Breast epithelium (tissue), 4 donors: Measurements from ENCODE around the gene HECTD1. TPM values are rescaled to one million over a fixed set of nuclear protein-coding genes. Genes with fewer than 3 reads are reported as not detected.

ENCODE experiments used
- DNase-seq, 2 donors: peaks; one replicate each; pipeline ENCODE4 v3.0.0-alpha.2; 2019; ENCODE audit warnings: low spot score in 2 of 2
- H3K27ac ChIP-seq, 2 donors: fragments of 200-600 bp; sonication (generic) in 1 of 2; one replicate each; pipeline ENCODE4 v1.5.1; 2016 to 2019; ENCODE audit warnings: mild to moderate bottlenecking in 1 of 2
- H3K27me3 ChIP-seq, 2 donors: fragments of 200-600 bp; sonication (generic) in 1 of 2; one replicate each; pipeline versions ENCODE4 v1.5.1 to v1.6.0; 2017 to 2019; ENCODE audit warnings: control low read depth in 1 of 2, mild to moderate bottlenecking in 1 of 2
- H3K36me3 ChIP-seq: fragments of 200-600 bp; one replicate; pipeline ENCODE4 v1.5.1; 2019
- H3K4me1 ChIP-seq, 2 donors: fragments of 200-600 bp; sonication (generic); one replicate each; pipeline ENCODE4 v1.5.1; 2016 to 2019; ENCODE audit warnings: control low read depth in 1 of 2
- H3K4me3 ChIP-seq, 3 donors: fragments of 200-600 bp; sonication (generic); 1 replicate in 2 of 3; 2 replicates in 1 of 3; pipeline ENCODE4 v1.5.1; 2016 to 2019; ENCODE audit warnings: mild to moderate bottlenecking in 3 of 3, moderate library complexity in 2 of 3
- H3K9me3 ChIP-seq, 2 donors: fragments of 200-600 bp; sonication (generic) in 1 of 2; one replicate each; pipeline ENCODE4 v1.5.1; 2016 to 2019; ENCODE audit warnings: control low read depth in 1 of 2
- CTCF ChIP-seq, 3 donors: fragments of 450-650 bp; IDR thresholded peaks; one replicate each; pipeline ENCODE4 v1.5.1; 2016 to 2017; ENCODE audit warnings: antibody characterized with exemption in 3 of 3, mild to moderate bottlenecking in 3 of 3, moderate library complexity in 3 of 3
- POLR2A ChIP-seq: fragments of 450-650 bp; IDR thresholded peaks from one replicate; pipeline ENCODE4 v1.6.1; 2016; ENCODE audit warnings: antibody characterized with exemption, mild to moderate bottlenecking, moderate library complexity
- POLR2AphosphoS5 ChIP-seq, 3 donors: sonication (generic); formaldehyde crosslinking; IDR thresholded peaks; one replicate each; pipeline ENCODE4 v1.6.1; 2017; ENCODE audit warnings: antibody characterized with exemption in 3 of 3
- intact Hi-C: fragments of 100-400 bp; cut with DNase I; formaldehyde crosslinking; loops from one replicate; pipeline ENCODE4 v1.15.1; 2023; ENCODE audit warnings: low total_unique reads
- total RNA-seq, 3 donors: library from RNA; depleted of rRNA; stranded (reverse); fragments of >200 nt; gene quantifications; one replicate each; pipeline ENCODE4 v1.1.0, GENCODE V29; 2016

The HECTD1 gene
- total RNA-seq, 3 donors from 2014 or later: 242 to 276 (median 252) TPM

DNA sequence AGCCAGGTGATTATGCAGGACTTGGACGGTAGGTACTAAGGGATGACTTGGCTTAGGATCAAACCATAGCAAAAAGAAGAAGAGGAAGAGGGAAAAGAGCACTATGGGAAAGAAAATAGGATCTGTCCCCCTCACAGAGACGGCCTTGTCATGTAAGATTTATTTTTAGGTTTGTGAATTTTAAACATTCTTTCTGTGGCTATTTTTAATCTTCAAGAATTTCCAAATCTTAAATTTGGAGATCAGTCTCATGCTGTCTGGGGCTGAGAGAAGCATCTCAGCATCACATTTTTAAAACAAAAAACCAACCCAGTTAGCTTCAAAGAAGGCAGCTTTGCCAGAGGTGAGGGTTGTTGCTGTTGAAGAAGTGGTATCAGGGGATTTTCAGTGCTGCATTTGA lies 128.8 kb downstream of the HECTD1 start:
- no peaks in the 10 kb centered on the region for H3K36me3 ChIP-seq
- TF ChIP-seq CTCF (IDR thresholded peaks at IDR 0.05): no peak
- TF ChIP-seq POLR2AphosphoS5 (IDR thresholded peaks at IDR 0.05): no peak
- no peaks in the 10 kb centered on the region for H3K4me1 ChIP-seq
- H3K27me3 ChIP-seq: no peaks in the 10 kb centered on the region
- intact Hi-C loops: no loop called here
- no peak overlapping the region for H3K27ac ChIP-seq
- H3K9me3 ChIP-seq: no peaks in the 10 kb centered on the region
- DNase-seq: no peak
- H3K4me3 ChIP-seq: no peak overlapping the region

GRCh38 chr14:31075144-31075543 lies 132.4 kb downstream of the HECTD1 start:
- Histone ChIP-seq H3K9me3 (no peaks in the 10 kb centered on the region), H3K36me3 (no peaks in the 10 kb centered on the region), H3K4me1 (no peaks in the 10 kb centered on the region), H3K4me3 (no peak overlapping the region), H3K27ac (no peak overlapping the region), H3K27me3 (no peaks in the 10 kb centered on the region)
- no peak for DNase-seq
- intact Hi-C loops: no loop called here
- no peak for TF ChIP-seq CTCF (IDR thresholded peaks at IDR 0.05)
- no peak for TF ChIP-seq POLR2A
- TF ChIP-seq POLR2AphosphoS5 (IDR thresholded peaks at IDR 0.05): no peak

- no peak for DNase-seq
These were observed 136.4 kb downstream of the HECTD1 start for GRCh38 chr14:31071151-31071550.

DNA sequence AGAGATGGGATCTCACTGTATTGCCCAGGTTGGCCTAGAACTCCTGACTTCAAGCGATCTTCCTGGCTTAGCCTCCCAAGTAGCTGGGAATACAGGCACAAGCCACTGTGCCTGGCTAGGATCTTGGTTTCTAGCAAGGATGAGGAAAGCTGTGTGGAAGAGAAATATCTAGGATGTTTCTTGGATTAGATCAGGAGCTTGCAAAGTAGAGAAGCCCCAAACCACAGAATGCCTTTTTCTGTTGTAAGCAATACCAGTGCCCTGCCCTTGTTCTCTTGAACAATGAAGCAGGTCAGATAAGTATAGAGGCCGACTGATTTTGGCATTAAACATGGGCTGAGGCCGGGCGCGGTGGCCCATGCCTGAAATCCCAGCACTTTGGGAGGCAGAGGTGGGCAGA lies 137.2 kb downstream of the HECTD1 start:
- intact Hi-C loops: no loop called here
- Histone ChIP-seq H3K9me3 (no peaks in the 10 kb centered on the region), H3K36me3 (no peaks in the 10 kb centered on the region), H3K4me3 (no peak overlapping the region), H3K27me3 (no peaks in the 10 kb centered on the region), H3K4me1 (no peaks in the 10 kb centered on the region), H3K27ac (no peak overlapping the region)
- no peak for DNase-seq
- TF ChIP-seq POLR2AphosphoS5 (IDR thresholded peaks at IDR 0.05): no peak
- TF ChIP-seq CTCF (IDR thresholded peaks at IDR 0.05): no peak
- TF ChIP-seq POLR2A: no peak

More at GRCh38 chr14:31071151-31071550, 136.4 kb downstream of the HECTD1 start:
- no peak overlapping the region for H3K27ac ChIP-seq
- H3K9me3 ChIP-seq: no peaks in the 10 kb centered on the region
- H3K36me3 ChIP-seq: no peaks in the 10 kb centered on the region
- intact Hi-C loops: no loop called here
- H3K27me3 ChIP-seq: no peaks in the 10 kb centered on the region
- H3K4me1 ChIP-seq: no peaks in the 10 kb centered on the region
- no peak overlapping the region for H3K4me3 ChIP-seq
- TF ChIP-seq POLR2AphosphoS5 (IDR thresholded peaks at IDR 0.05) (no peak), CTCF (IDR thresholded peaks at IDR 0.05) (no peak), POLR2A (no peak)

DNA sequence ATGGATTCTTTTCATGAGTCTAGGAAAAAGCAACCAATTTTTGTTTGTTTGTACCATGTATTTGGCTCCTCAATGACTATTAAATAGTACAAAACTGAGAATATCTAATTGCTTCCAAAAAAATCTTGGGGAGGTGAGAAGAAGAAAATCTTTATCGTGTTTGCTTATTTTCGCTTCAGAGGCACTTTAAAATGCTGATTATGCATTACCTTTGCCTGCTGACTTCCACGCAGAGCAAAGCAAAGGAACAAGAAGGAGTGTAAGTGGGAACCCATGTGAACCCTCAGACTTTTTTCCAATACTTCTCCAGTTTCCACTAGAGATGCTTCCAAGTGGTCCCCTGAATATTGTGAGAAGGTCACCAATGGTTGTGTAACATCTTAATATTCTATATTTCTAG lies 138.2 kb downstream of the HECTD1 start:
- intact Hi-C loops: no loop called here
- Histone ChIP-seq H3K4me3 (no peak overlapping the region), H3K27me3 (no peaks in the 10 kb centered on the region), H3K9me3 (no peaks in the 10 kb centered on the region), H3K4me1 (no peaks in the 10 kb centered on the region), H3K27ac (no peak overlapping the region), H3K36me3 (no peaks in the 10 kb centered on the region)
- DNase-seq: no peak
- TF ChIP-seq POLR2AphosphoS5 (IDR thresholded peaks at IDR 0.05) (no peak), CTCF (IDR thresholded peaks at IDR 0.05) (no peak), POLR2A (no peak)
